HG02973 (cell line): ENCODE results near the gene C16orf96.
"Not testable (repeated sequence)": the region's sequence is repeated elsewhere in the genome, so short reads cannot be mapped to it uniquely, and the experiment has no call there.

Experiments
- ATAC-seq: cut with Tn5 transposase; IDR thresholded peaks from one replicate; pipeline ENCODE4 v1.9.1; 2021; ENCODE audit warnings: moderate library complexity; ENCODE audit not compliant: unreplicated experiment

C16orf96 gene

GRCh38 chr16:4561596-4561995, 5.5 kb downstream of the C16orf96 start:
- no peak for ATAC-seq

GRCh38 chr16:4564661-4565267, 8.6 kb downstream of the C16orf96 start:
- ATAC-seq, result no peak

GRCh38 chr16:4566144-4566543, 10.0 kb downstream of the C16orf96 start:
- no peak for ATAC-seq

GRCh38 chr16:4570086-4570485, 13.9 kb downstream of the C16orf96 start:
- ATAC-seq, result no peak

- ATAC-seq, result no peak
Observed at GRCh38 chr16:4570688-4571321, 14.7 kb downstream of the C16orf96 start.

GRCh38 chr16:4572715-4573114, 16.6 kb downstream of the C16orf96 start:
- ATAC-seq, result no peak

- not testable (repeated sequence) for ATAC-seq
Observed at GRCh38 chr16:4573926-4574325, 17.8 kb downstream of the C16orf96 start.

- no peak for ATAC-seq
Observed at GRCh38 chr16:4574919-4575705, 19.0 kb downstream of the C16orf96 start.

GRCh38 chr16:4576008-4576407, 19.9 kb downstream of the C16orf96 start:
- ATAC-seq, result no peak

- ATAC-seq, result no peak
Observed at GRCh38 chr16:4578961-4579530, 22.9 kb downstream of the C16orf96 start.

GRCh38 chr16:4580250-4580649, 24.1 kb downstream of the C16orf96 start:
- ATAC-seq, result no peak

GRCh38 chr16:4583906-4584305, 27.8 kb downstream of the C16orf96 start:
- ATAC-seq, result no peak

GRCh38 chr16:4586291-4586690, 30.2 kb downstream of the C16orf96 start:
- ATAC-seq, result no peak

- ATAC-seq, result no peak
Observed at GRCh38 chr16:4588386-4588785, 32.2 kb downstream of the C16orf96 start.

- ATAC-seq, result no peak
Observed at GRCh38 chr16:4588961-4589360, 32.8 kb downstream of the C16orf96 start.

- no peak for ATAC-seq
Observed at GRCh38 chr16:4591191-4591590, 35.1 kb downstream of the C16orf96 start.

- no peak for ATAC-seq
Observed at GRCh38 chr16:4591706-4592470, 35.7 kb downstream of the C16orf96 start.

GRCh38 chr16:4593086-4593485, 36.9 kb downstream of the C16orf96 start:
- ATAC-seq, result no peak

GRCh38 chr16:4594433-4595410, 38.6 kb downstream of the C16orf96 start:
- ATAC-seq, result no peak

- no peak for ATAC-seq
Observed at GRCh38 chr16:4597174-4597573, 41.0 kb downstream of the C16orf96 start.
